Activated T-cell treated with anti-CD3 and anti-CD28 coated beads, Interleukin-2, amount 50 U/mL, for 4 hours (primary cell): Measurements from ENCODE around the gene SETX. TPM values are rescaled to one million over a fixed set of nuclear protein-coding genes. Genes with fewer than 3 reads are reported as not detected.
A peak's percentile ranks its signal among the peaks of the same experiment; 100 is the strongest.

Source experiments
- ATAC-seq, 2 donors: fragments of 200-7000 bp; cut with Tn5 transposase; one replicate each; pipeline ENCODE4 v1.10.0; 2021
- DNase-seq: peaks from one replicate; pipeline ENCODE4 v3.0.0-alpha.2; 2020
- H3K27me3 Mint-ChIP-seq: one replicate; pipeline ENCODE4 v1.8.0; 2021; ENCODE audit warnings: low read depth, mixed read lengths
- H3K36me3 Mint-ChIP-seq: one replicate; pipeline ENCODE4 v1.8.0; 2022; ENCODE audit warnings: mixed read lengths; ENCODE audit not compliant: insufficient read depth
- H3K4me1 Mint-ChIP-seq: one replicate; pipeline ENCODE4 v1.8.0; 2021; ENCODE audit warnings: low read depth, mixed read lengths
- H3K4me3 Mint-ChIP-seq: one replicate; pipeline ENCODE4 v1.8.0; 2021; ENCODE audit warnings: mild to moderate bottlenecking, moderate library complexity, mixed read lengths
- H3K9me3 Mint-ChIP-seq: one replicate; pipeline ENCODE4 v1.8.0; 2021; ENCODE audit warnings: mixed read lengths
- total RNA-seq, 3 donors: library from RNA; stranded (reverse); gene quantifications; one replicate each; pipeline ENCODE4 v1.2.1, GENCODE V29; 2021

The SETX gene
- total RNA-seq, 3 donors from 2014 or later: 31.9 to 34.0 (median 33.9) TPM

GRCh38 chr9:132236662-132237311, 118.0 kb downstream of the SETX start:
- peaks cover 2% of the 10 kb centered on the region for H3K27me3 Mint-ChIP-seq
- no peak overlapping the region for H3K4me3 Mint-ChIP-seq

GRCh38 chr9:132235894-132236661, 118.7 kb downstream of the SETX start:
- DNase-seq (peak; percentile 81), ATAC-seq (peak in 1 of 2 donors; percentile 12)
- Mint-ChIP-seq H3K9me3 (no peaks in the 10 kb centered on the region), H3K27me3 (peaks cover 2% of the 10 kb centered on the region), H3K4me3 (no peak overlapping the region), H3K4me1 (no peaks in the 10 kb centered on the region), H3K36me3 (no peaks in the 10 kb centered on the region)

More at GRCh38 chr9:132236662-132237311, 118.0 kb downstream of the SETX start:
- Mint-ChIP-seq H3K4me1 (peaks cover 3% of the 10 kb centered on the region), H3K9me3 (no peaks in the 10 kb centered on the region), H3K36me3 (no peaks in the 10 kb centered on the region)
- DNase-seq (no peak), ATAC-seq (no peak)

GRCh38 chr9:132235125-132235524, 119.7 kb downstream of the SETX start:
- DNase-seq: no peak
- Mint-ChIP-seq H3K9me3 (no peaks in the 10 kb centered on the region), H3K36me3 (no peaks in the 10 kb centered on the region), H3K27me3 (peaks cover 2% of the 10 kb centered on the region), H3K4me3 (no peak overlapping the region), H3K4me1 (no peaks in the 10 kb centered on the region)
- no peak for ATAC-seq

GRCh38 chr9:132234535-132234934, 120.3 kb downstream of the SETX start:
- Mint-ChIP-seq H3K9me3 (no peaks in the 10 kb centered on the region), H3K27me3 (peaks cover 2% of the 10 kb centered on the region), H3K36me3 (no peaks in the 10 kb centered on the region), H3K4me3 (no peak overlapping the region), H3K4me1 (no peaks in the 10 kb centered on the region)
- no peak for DNase-seq
- ATAC-seq: no peak

- Mint-ChIP-seq H3K4me1 (no peaks in the 10 kb centered on the region), H3K27me3 (peaks cover 2% of the 10 kb centered on the region), H3K9me3 (no peaks in the 10 kb centered on the region), H3K4me3 (no peak overlapping the region), H3K36me3 (no peaks in the 10 kb centered on the region)
- no peak for ATAC-seq
- no peak for DNase-seq
Observed at GRCh38 chr9:132233138-132233537, 121.6 kb downstream of the SETX start.

- Mint-ChIP-seq H3K9me3 (no peaks in the 10 kb centered on the region), H3K4me1 (no peaks in the 10 kb centered on the region), H3K36me3 (no peaks in the 10 kb centered on the region), H3K4me3 (no peak overlapping the region), H3K27me3 (peaks cover 2% of the 10 kb centered on the region)
- DNase-seq (no peak), ATAC-seq (no peak)
Observed at GRCh38 chr9:132232522-132232921, 122.3 kb downstream of the SETX start.

- ATAC-seq (no peak), DNase-seq (no peak)
- no peak overlapping the region for H3K4me3 Mint-ChIP-seq
Observed at GRCh38 chr9:132231019-132231701, 123.6 kb downstream of the SETX start.

GRCh38 chr9:132230605-132231004, 124.2 kb downstream of the SETX start:
- Mint-ChIP-seq H3K36me3 (no peaks in the 10 kb centered on the region), H3K9me3 (no peaks in the 10 kb centered on the region), H3K4me3 (no peak overlapping the region), H3K27me3 (peaks cover 2% of the 10 kb centered on the region), H3K4me1 (no peaks in the 10 kb centered on the region)
- DNase-seq: no peak
- no peak for ATAC-seq

More at GRCh38 chr9:132231019-132231701, 123.6 kb downstream of the SETX start:
- no peaks in the 10 kb centered on the region for H3K9me3 Mint-ChIP-seq
- no peaks in the 10 kb centered on the region for H3K4me1 Mint-ChIP-seq
- no peaks in the 10 kb centered on the region for H3K36me3 Mint-ChIP-seq
- H3K27me3 Mint-ChIP-seq: peaks cover 2% of the 10 kb centered on the region

- H3K27me3 Mint-ChIP-seq: no peaks in the 10 kb centered on the region
- no peak for ATAC-seq
- H3K9me3 Mint-ChIP-seq: no peaks in the 10 kb centered on the region
- DNase-seq: no peak
- no peaks in the 10 kb centered on the region for H3K4me1 Mint-ChIP-seq
- no peaks in the 10 kb centered on the region for H3K36me3 Mint-ChIP-seq
- no peak overlapping the region for H3K4me3 Mint-ChIP-seq
Observed at GRCh38 chr9:132228062-132228461, 126.7 kb downstream of the SETX start.

GRCh38 chr9:132226571-132227430, 128.0 kb downstream of the SETX start:
- DNase-seq: no peak
- no peaks in the 10 kb centered on the region for H3K36me3 Mint-ChIP-seq
- no peak for ATAC-seq
- peaks cover 3% of the 10 kb centered on the region for H3K27me3 Mint-ChIP-seq
- H3K4me3 Mint-ChIP-seq: no peak overlapping the region
- H3K4me1 Mint-ChIP-seq: no peaks in the 10 kb centered on the region
- no peaks in the 10 kb centered on the region for H3K9me3 Mint-ChIP-seq

GRCh38 chr9:132224645-132225044, 130.1 kb downstream of the SETX start:
- Mint-ChIP-seq H3K27me3 (peaks cover 3% of the 10 kb centered on the region), H3K4me3 (no peak overlapping the region), H3K36me3 (no peaks in the 10 kb centered on the region), H3K9me3 (no peaks in the 10 kb centered on the region), H3K4me1 (no peaks in the 10 kb centered on the region)
- no peak for ATAC-seq
- DNase-seq: no peak

- Mint-ChIP-seq H3K36me3 (no peaks in the 10 kb centered on the region), H3K27me3 (peaks cover 3% of the 10 kb centered on the region), H3K4me1 (no peaks in the 10 kb centered on the region), H3K4me3 (no peak overlapping the region), H3K9me3 (no peaks in the 10 kb centered on the region)
- DNase-seq: no peak
- no peak for ATAC-seq
Observed at GRCh38 chr9:132221941-132222340, 132.8 kb downstream of the SETX start.

- no peaks in the 10 kb centered on the region for H3K9me3 Mint-ChIP-seq
- H3K4me1 Mint-ChIP-seq: no peaks in the 10 kb centered on the region
- no peak for DNase-seq
- peaks cover 3% of the 10 kb centered on the region for H3K27me3 Mint-ChIP-seq
- H3K36me3 Mint-ChIP-seq: no peaks in the 10 kb centered on the region
- no peak for ATAC-seq
- H3K4me3 Mint-ChIP-seq: no peak overlapping the region
Observed at GRCh38 chr9:132218208-132218607, 136.6 kb downstream of the SETX start.
